ENCODE data around the gene ASF1B.
A peak's percentile ranks its signal among the peaks of the same experiment; 100 is the strongest.
"Not testable (repeated sequence)": the region's sequence is repeated elsewhere in the genome, so short reads cannot be mapped to it uniquely, and the experiment has no call there.

Gene ASF1B

GRCh38 chr19:14136509-14137281 lies at the start of gene ASF1B:
Gene ASF1B, minus strand, starts transcription at chr19:14136589. Its CDS starts 133 bp downstream, at chr19:14136456.
- peak; percentile 97 for DNase-seq

- not testable (repeated sequence) for DNase-seq
Measured at GRCh38 chr19:14185691-14186090, 49.3 kb upstream of the ASF1B start.

- DNase-seq: no peak
Measured at GRCh38 chr19:14185158-14185557, 48.8 kb upstream of the ASF1B start.

GRCh38 chr19:14183741-14184350 lies 47.5 kb upstream of the ASF1B start:
- no peak for DNase-seq

GRCh38 chr19:14182476-14182875 lies 46.1 kb upstream of the ASF1B start:
- no peak for DNase-seq

- no peak for DNase-seq
Measured at GRCh38 chr19:14181906-14182305, 45.5 kb upstream of the ASF1B start.

GRCh38 chr19:14181199-14181598 lies 44.8 kb upstream of the ASF1B start:
- DNase-seq: not testable (repeated sequence)

- no peak for DNase-seq
Measured at GRCh38 chr19:14177496-14178074, 41.2 kb upstream of the ASF1B start.

GRCh38 chr19:14175351-14175792 lies 39.0 kb upstream of the ASF1B start:
- DNase-seq: no peak

GRCh38 chr19:14174883-14175282 lies 38.5 kb upstream of the ASF1B start:
- DNase-seq: no peak

GRCh38 chr19:14168993-14169392 lies 32.6 kb upstream of the ASF1B start:
- DNase-seq: no peak

GRCh38 chr19:14168259-14168972 lies 32.0 kb upstream of the ASF1B start:
- no peak for DNase-seq

- DNase-seq: peak; percentile 45
Measured at GRCh38 chr19:14167576-14168138, 31.3 kb upstream of the ASF1B start.

- no peak for DNase-seq
Measured at GRCh38 chr19:14166999-14167575, 30.7 kb upstream of the ASF1B start.

- no peak for DNase-seq
Measured at GRCh38 chr19:14165990-14166830, 29.8 kb upstream of the ASF1B start.

- DNase-seq: no peak
Measured at GRCh38 chr19:14164724-14165493, 28.5 kb upstream of the ASF1B start.

GRCh38 chr19:14164082-14164481 lies 27.7 kb upstream of the ASF1B start:
- DNase-seq: no peak

- DNase-seq: no peak
Measured at GRCh38 chr19:14162871-14163297, 26.5 kb upstream of the ASF1B start.

- no peak for DNase-seq
Measured at GRCh38 chr19:14161305-14161704, 24.9 kb upstream of the ASF1B start.

- DNase-seq: no peak
Measured at GRCh38 chr19:14160017-14160703, 23.8 kb upstream of the ASF1B start.
